IMR-90 (cell line): ENCODE measurements around the gene MAP4K1. TPM values are rescaled to one million over a fixed set of nuclear protein-coding genes. Genes with fewer than 3 reads are reported as not detected.

Experiments used
- ATAC-seq: fragments of 200-7000 bp; cut with Tn5 transposase; 2 replicates; pipeline ENCODE4 v1.9.1; 2020; ENCODE audit warnings: low read depth, mild to moderate bottlenecking, moderate library complexity
- BruUV-seq: library from RNA; stranded (reverse); fragments of 400-500 nt; replicated peaks from 2 replicates; lab custom pipeline; 2021; lab: Mats Ljungman, UMichigan
- CTCF ChIA-PET: fragments of 300-600 bp; formaldehyde crosslinking; extraction: SDS; loops from one replicate; lab custom pipeline; 2021; ENCODE audit warnings: antibody characterized with exemption; lab: Yijun Ruan, JAX
- POLR2A ChIA-PET: fragments of 300-600 bp; sonication (Branson Sonifier 250); formaldehyde crosslinking; loops from one replicate; lab custom pipeline; 2022; ENCODE audit warnings: antibody characterized with exemption; ENCODE audit not compliant: unreplicated experiment; lab: Charles Lee
- DNase-seq: peaks from one replicate; pipeline ENCODE4 v3.0.0; 2013
- H2AFZ ChIP-seq: replicated peaks from 2 replicates; pipeline ENCODE3; 2013; ENCODE audit warnings: low read length, mild to moderate bottlenecking; ENCODE audit not compliant: poor library complexity
- H2AK5ac ChIP-seq: 2 replicates; pipeline ENCODE4 v1.6.1; 2013; ENCODE audit warnings: low read depth, low read length, inconsistent platforms
- H2AK9ac ChIP-seq: replicated peaks from 2 replicates; pipeline ENCODE3; 2013; ENCODE audit warnings: mild to moderate bottlenecking, low read depth, low read length, moderate library complexity; ENCODE audit not compliant: poor library complexity
- H2BK120ac ChIP-seq: 2 replicates; pipeline ENCODE4 v1.6.1; 2013; ENCODE audit warnings: low read depth, low read length, inconsistent platforms
- H2BK15ac ChIP-seq: 3 replicates; pipeline ENCODE4 v1.6.1; 2013; ENCODE audit warnings: low read depth, low read length, inconsistent platforms
- H2BK20ac ChIP-seq: 2 replicates; pipeline ENCODE4 v1.6.1; 2013; ENCODE audit warnings: low read depth, mild to moderate bottlenecking, inconsistent platforms, low read length, moderate library complexity
- H2BK5ac ChIP-seq: 2 replicates; pipeline ENCODE4 v1.6.1; 2013; ENCODE audit warnings: mild to moderate bottlenecking, low read depth, low read length, inconsistent platforms; ENCODE audit not compliant: poor library complexity, severe bottlenecking
- H3K14ac ChIP-seq: replicated peaks from 2 replicates; pipeline ENCODE4 v1.6.1; 2013; ENCODE audit warnings: low read depth, low read length, inconsistent platforms
- H3K18ac ChIP-seq: 2 replicates; pipeline ENCODE4 v1.6.1; 2013; ENCODE audit warnings: low read depth, low read length, control low read depth
- H3K23ac ChIP-seq: 2 replicates; pipeline ENCODE4 v1.6.1; 2013; ENCODE audit warnings: low read depth, low read length, inconsistent platforms
- H3K27ac ChIP-seq: 2 replicates; pipeline ENCODE4 v1.5.1; 2013; ENCODE audit warnings: mild to moderate bottlenecking, control low read depth, low read length; ENCODE audit not compliant: insufficient read depth
- H3K27me3 ChIP-seq: 2 replicates; pipeline ENCODE4 v1.6.1; 2013; ENCODE audit warnings: low read length; ENCODE audit not compliant: control insufficient read depth, insufficient read depth
- H3K36me3 ChIP-seq: 2 replicates; pipeline ENCODE4 v1.6.1; 2013; ENCODE audit warnings: low read length, mixed read lengths; ENCODE audit not compliant: control insufficient read depth, insufficient read depth
- H3K4ac ChIP-seq: 2 replicates; pipeline ENCODE4 v1.6.1; 2013; ENCODE audit warnings: low read depth, low read length, inconsistent platforms
- H3K4me1 ChIP-seq: 2 replicates; pipeline ENCODE4 v1.6.1; 2013; ENCODE audit warnings: low read length, mixed read lengths; ENCODE audit not compliant: control insufficient read depth, insufficient read depth
- H3K4me2 ChIP-seq: 2 replicates; pipeline ENCODE4 v1.6.1; 2013; ENCODE audit warnings: low read depth, mild to moderate bottlenecking, control low read depth, low read length, moderate library complexity
- H3K4me3 ChIP-seq: 2 replicates; pipeline ENCODE4 v1.5.1; 2013; ENCODE audit warnings: low read depth, mild to moderate bottlenecking, control low read depth, low read length, moderate library complexity; ENCODE audit not compliant: insufficient read depth
- H3K56ac ChIP-seq: 2 replicates; pipeline ENCODE4 v1.6.1; 2013; ENCODE audit warnings: low read length, inconsistent platforms; ENCODE audit not compliant: insufficient read depth; ENCODE audit errors: extremely low read depth
- H3K79me1 ChIP-seq, 2 experiments: 2 replicates each; pipeline ENCODE4 v1.6.1; 2013; ENCODE audit warnings: low read length in 2 of 2, inconsistent platforms in 1 of 2, low read depth in 1 of 2
- H3K9ac ChIP-seq: 2 replicates; pipeline ENCODE4 v1.6.1; 2013; ENCODE audit warnings: low read depth, low read length, control low read depth
- H3K9me1 ChIP-seq: 2 replicates; pipeline ENCODE4 v1.6.1; 2013; ENCODE audit warnings: low read length, inconsistent platforms; ENCODE audit not compliant: insufficient read depth
- H3K9me3 ChIP-seq: 2 replicates; pipeline ENCODE4 v1.6.1; 2013; ENCODE audit warnings: low read length; ENCODE audit not compliant: control insufficient read depth, insufficient read depth
- H4K20me1 ChIP-seq: 2 replicates; pipeline ENCODE4 v1.6.1; 2013; ENCODE audit warnings: low read length, inconsistent platforms; ENCODE audit not compliant: insufficient read depth
- H4K5ac ChIP-seq: 2 replicates; pipeline ENCODE4 v1.6.1; 2013; ENCODE audit warnings: mild to moderate bottlenecking, low read depth, low read length, control low read depth
- H4K8ac ChIP-seq, 2 experiments: 2 replicates each; pipeline ENCODE4 v1.6.1; 2013; ENCODE audit warnings: low read depth in 2 of 2, low read length in 2 of 2, control low read depth in 1 of 2, inconsistent platforms in 1 of 2
- H4K91ac ChIP-seq: 2 replicates; pipeline ENCODE4 v1.6.1; 2013; ENCODE audit warnings: low read depth, low read length, inconsistent platforms; ENCODE audit not compliant: insufficient read depth
- CEBPB ChIP-seq: IDR thresholded peaks from 2 replicates; pipeline ENCODE4 v1.6.1; 2012; ENCODE audit warnings: low read depth, low read length, improper control_type of control experiment
- CTCF ChIP-seq: conservative IDR thresholded peaks from 2 replicates; pipeline ENCODE4 v1.5.1; 2012; ENCODE audit warnings: mild to moderate bottlenecking, low read depth, low read length, improper control_type of control experiment
- FOS ChIP-seq: fragments of 150-350 bp; IDR thresholded peaks from 2 replicates; pipeline ENCODE4 v1.6.1; 2016; ENCODE audit warnings: low read depth, low read length
- MAZ ChIP-seq: IDR thresholded peaks from 2 replicates; pipeline ENCODE4 v1.6.1; 2012; ENCODE audit warnings: low read depth, mild to moderate bottlenecking, low read length, improper control_type of control experiment, moderate library complexity, borderline replicate concordance
- POLR2A ChIP-seq: IDR thresholded peaks from 2 replicates; pipeline ENCODE4 v1.6.1; 2012; ENCODE audit warnings: mild to moderate bottlenecking, low read depth, low read length
- WGBS, 2 experiments: methylation state at CpG; one replicate each; pipeline versions ENCODE4 v1.1.5 to v1.1.7; 2013; ENCODE audit warnings: missing lambda C conversion rate in 2 of 2; ENCODE audit not compliant: insufficient read length in 1 of 2; ENCODE audit errors: extremely low coverage in 2 of 2; 5-methylcytosine and 5-hydroxymethylcytosine counted together
- dilution Hi-C: fragments of 300-500 bp; cut with HindIII; formaldehyde crosslinking; loops from one replicate; pipeline ENCODE4 v1.14.3; 2018; ENCODE audit warnings: low sequenced_read_pairs; ENCODE audit not compliant: unreplicated experiment
- in situ Hi-C: fragments of 300-500 bp; cut with MboI; formaldehyde crosslinking; loops from 3 replicates; pipeline ENCODE4 v1.14.3; 2019; ENCODE audit warnings: low sequenced_read_pairs, inconsistent platforms, mixed read lengths
- intact Hi-C: fragments of 100-400 bp; cut with micrococcal nuclease; formaldehyde crosslinking; loops from 2 replicates; pipeline ENCODE4 v1.10.0; 2022
- polyA plus RNA-seq, 3 experiments: library from polyadenylated mRNA; depleted of rRNA; stranded (reverse); fragments of >200 nt; gene quantifications; 2 replicates each; pipeline ENCODE4 v1.2.3, GENCODE V29; 2012; ENCODE audit warnings: low replicate concordance in 1 of 3
- total RNA-seq: library from RNA; depleted of rRNA; stranded (reverse); fragments of >200 nt; gene quantifications from 2 replicates; pipeline ENCODE4 v1.2.3, GENCODE V29; 2012

MAP4K1 gene
- total and polyA plus RNA-seq, 2 of the 4 experiments (the other 2 are of a cell fraction): 0.22 TPM; not detected in 1

- Histone ChIP-seq H2AFZ (no peak overlapping the region), H3K27me3 (peaks cover 2% of the 10 kb centered on the region), H2AK5ac (no peak overlapping the region), H4K20me1 (no peaks in the 10 kb centered on the region), H3K4me2 (no peak overlapping the region), H3K56ac (no peak overlapping the region), H3K79me1 (no peaks in the 10 kb centered on the region), H3K4ac (no peak overlapping the region), H4K8ac (no peak overlapping the region), H3K27ac (no peak overlapping the region), H3K9me1 (no peaks in the 10 kb centered on the region), H4K5ac (no peak overlapping the region), H2BK120ac (no peak overlapping the region), H3K4me3 (no peak overlapping the region), H3K9me3 (no peaks in the 10 kb centered on the region), H3K18ac (no peak overlapping the region), H3K4me1 (no peaks in the 10 kb centered on the region), H3K36me3 (no peaks in the 10 kb centered on the region), H3K23ac (no peak overlapping the region), H3K14ac (no peak overlapping the region), H2BK15ac (no peak overlapping the region), H2AK9ac (no peak overlapping the region), H4K91ac (no peak overlapping the region), H2BK5ac (no peak overlapping the region), H2BK20ac (no peak overlapping the region), H3K9ac (no peak overlapping the region)
- intact Hi-C loops: no loop called here
- no peak for ATAC-seq
- no CpG with 5 or more reads among the region's 6 CpGs for WGBS, 2 experiments
- no TSS peak for BruUV-seq
- ChIA-PET POLR2A (no interaction called here), CTCF (no interaction called here)
- in situ Hi-C loops: no loop called here
- no peak for DNase-seq
- TF ChIP-seq CTCF (no peak), POLR2A (no peak), FOS (no peak), MAZ (no peak), CEBPB (no peak)
- dilution Hi-C loops: no loop called here
These were observed 24.8 kb downstream of the MAP4K1 start for GRCh38 chr19:38592940-38593339.
